ENCODE data around the gene LSAMP.
A peak's percentile ranks its signal among the peaks of the same experiment; 100 is the strongest.
"Not testable (repeated sequence)": the region's sequence is repeated elsewhere in the genome, so short reads cannot be mapped to it uniquely, and the experiment has no call there.

The LSAMP gene

GRCh38 chr3:115823083-115823482, 622.2 kb downstream of the LSAMP start:
- no peak for DNase-seq

DNA sequence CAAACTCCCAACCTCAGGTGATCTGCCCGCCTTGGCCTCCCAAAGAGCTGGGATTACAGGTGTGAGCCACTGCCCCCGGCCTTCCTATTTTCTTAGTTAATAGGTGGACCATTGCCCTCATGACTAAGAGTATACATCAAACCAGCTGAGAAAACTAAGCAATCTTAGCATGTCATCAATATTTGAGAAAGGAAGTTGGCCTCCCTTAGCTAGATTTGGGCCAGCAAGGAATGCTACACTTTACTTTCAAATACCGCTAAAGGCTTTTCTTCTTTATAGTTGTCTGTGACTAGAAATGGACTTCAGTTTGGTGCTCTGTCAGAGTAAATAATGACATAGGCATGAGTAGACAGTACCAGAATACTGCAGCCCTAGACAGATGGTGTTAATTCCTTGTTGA, 622.7 kb downstream of the LSAMP start:
- no peak for DNase-seq

- peak; percentile 73 for DNase-seq
Measured at GRCh38 chr3:115819785-115820384, 625.4 kb downstream of the LSAMP start.

GRCh38 chr3:115814778-115815380, 630.4 kb downstream of the LSAMP start:
- peak; percentile 67 for DNase-seq

- no peak for DNase-seq
Measured at GRCh38 chr3:115814006-115814405, 631.3 kb downstream of the LSAMP start.

DNA sequence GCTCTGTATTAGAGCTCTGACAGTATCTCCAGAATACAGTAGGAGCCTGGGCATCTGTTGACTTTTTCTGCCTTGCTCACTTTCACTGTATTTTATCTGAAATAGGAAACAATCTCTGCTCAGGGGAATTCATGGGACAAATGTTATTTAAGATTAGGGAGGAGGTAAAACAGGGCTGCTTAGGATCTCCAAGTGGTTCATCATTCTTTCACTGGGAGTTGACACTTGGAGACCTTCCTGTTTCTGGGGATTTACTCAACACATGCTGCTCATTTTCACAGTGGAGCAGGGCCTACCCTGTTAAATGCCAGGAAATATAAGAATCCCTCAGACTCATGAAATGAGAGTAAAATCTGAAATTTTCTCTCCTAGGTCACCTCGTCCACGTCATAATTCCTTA, 636.5 kb downstream of the LSAMP start:
- DNase-seq = no peak

GRCh38 chr3:115808244-115808643, 637.0 kb downstream of the LSAMP start:
- no peak for DNase-seq

DNA sequence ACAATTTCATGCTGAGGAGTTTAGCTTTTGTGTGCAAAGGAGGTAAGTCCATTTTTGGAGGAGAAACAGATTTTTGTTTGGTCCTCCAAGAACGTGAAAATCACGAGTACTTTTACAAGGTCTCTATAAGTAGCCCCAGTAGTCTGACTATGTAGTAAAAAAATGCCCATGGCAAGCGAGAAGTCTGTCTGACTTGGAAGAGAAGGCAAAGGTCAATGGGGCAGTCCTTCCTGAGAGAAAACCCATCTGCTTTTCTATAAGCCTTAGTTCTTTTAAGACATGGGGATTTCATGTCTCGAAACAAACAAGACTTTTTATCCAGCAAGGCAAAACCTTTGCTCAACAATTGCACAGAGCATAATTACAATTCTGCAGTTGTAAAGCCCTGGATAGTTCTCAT, 638.8 kb downstream of the LSAMP start:
- DNase-seq = no peak

DNA sequence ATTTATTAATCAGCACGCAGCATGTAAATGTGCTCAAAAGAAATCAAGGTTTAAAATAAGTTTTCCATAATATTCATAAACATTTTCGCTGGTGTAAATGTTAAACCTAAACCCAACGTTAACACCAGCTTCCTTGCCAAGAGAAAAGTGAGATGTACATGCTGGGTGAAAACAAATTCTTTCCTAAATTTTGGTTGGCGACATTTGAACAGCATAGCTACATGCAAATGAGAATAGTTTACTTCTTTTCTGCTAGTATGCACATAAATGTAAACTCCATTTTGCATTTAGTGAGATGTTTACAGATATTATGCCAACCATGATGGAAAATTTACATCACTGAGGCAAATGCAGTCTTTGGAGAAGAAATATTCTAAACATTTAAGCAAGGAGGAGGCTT, 639.8 kb downstream of the LSAMP start:
- DNase-seq = no peak

DNA sequence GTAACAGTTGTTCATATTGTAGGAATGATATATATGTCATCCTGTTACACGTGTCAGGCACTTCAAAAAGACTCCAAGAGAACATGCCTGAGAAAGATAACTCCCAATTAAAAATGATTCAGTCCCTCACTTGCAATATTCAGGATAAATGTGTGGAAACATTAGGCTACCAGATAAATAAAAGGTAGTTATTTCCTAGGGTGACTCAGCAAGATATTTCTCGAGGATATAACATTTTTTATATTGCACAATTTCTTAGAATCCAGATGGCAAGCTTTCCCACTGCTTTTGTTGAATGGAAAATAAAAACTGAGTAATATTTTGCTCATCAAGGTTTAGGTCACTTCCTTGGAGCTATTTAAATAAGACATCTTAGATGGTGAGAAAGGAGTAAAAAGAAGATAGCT, 640.6 kb downstream of the LSAMP start:
- no peak for DNase-seq

- DNase-seq = no peak
Measured at GRCh38 chr3:115804200-115804599, 641.1 kb downstream of the LSAMP start.

GRCh38 chr3:115803661-115804060, 641.6 kb downstream of the LSAMP start:
- no peak for DNase-seq

DNA sequence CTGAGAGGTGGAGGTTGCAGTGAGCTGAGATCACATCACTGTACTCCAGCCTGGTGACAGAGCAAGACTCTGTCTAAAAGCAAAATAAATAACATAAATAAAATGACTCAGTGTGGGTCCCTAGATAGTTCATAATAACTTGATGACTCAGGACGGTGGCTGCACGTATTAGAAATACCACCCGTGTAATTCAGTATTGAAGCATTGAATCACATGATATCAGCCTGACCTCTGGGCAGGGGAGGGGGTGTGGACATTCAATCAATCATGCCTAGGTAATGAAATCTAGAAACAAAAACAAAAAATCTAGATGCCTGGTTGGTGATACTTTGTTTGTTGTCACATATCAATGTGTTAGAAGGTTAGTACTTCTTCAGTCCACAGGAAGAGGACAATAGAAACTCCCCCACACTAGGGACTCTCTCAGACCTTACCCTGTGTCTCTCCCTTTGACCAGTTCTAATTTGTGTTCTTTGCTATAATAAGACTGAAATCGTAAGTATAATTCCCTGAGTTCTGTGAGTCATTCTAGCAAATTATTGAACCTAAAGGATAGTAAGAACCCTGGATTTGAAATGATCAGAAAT, 644.7 kb downstream of the LSAMP start:
- no peak for DNase-seq

- not testable (repeated sequence) for DNase-seq
Measured at GRCh38 chr3:115800065-115800464, 645.2 kb downstream of the LSAMP start.

- DNase-seq = peak; percentile 30
Measured at GRCh38 chr3:115792206-115792955, 652.9 kb downstream of the LSAMP start.

DNA sequence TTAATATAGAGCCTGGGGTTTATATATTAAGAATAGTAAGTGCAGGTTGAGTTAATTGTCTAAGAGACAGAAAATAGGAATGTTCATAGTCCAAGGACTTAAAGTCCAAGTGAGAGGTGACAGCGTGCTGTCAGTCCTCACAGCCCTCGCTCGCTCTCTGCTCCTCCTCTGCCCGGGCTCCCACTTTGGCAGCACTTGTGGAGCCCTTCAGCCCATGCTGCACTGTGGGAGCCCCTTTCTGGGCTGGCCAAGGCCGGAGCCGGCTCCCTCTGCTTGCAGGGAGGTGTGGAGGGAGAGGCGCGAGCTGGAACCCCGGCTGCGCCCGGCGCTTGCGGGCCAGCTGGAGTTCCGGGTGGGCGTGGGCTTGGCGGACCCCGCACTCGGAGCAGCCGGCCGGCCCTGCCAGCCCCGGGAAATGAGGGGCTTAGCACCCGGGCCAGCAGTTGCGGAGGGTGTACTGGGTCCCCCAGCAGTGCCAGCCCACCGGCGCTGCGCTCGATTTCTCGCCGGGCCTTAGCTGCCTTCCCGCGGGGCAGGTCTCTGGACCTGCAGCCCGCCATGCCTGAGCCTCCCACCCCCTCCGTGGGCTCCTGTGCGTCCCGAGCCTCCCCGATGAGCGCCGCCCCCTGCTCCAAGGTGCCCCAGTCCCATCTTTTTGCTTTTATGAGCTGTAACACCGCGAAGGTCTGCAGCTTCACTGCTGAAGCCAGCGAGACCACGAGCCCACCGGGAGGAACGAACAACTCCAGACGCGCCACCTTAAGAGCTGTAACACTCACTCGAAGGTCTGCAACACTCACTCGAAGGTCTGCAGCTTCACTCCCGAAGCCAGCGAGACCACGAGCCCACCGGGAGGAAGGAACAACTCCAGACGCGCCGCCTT, 653.8 kb downstream of the LSAMP start:
- DNase-seq = not testable (repeated sequence)

DNA sequence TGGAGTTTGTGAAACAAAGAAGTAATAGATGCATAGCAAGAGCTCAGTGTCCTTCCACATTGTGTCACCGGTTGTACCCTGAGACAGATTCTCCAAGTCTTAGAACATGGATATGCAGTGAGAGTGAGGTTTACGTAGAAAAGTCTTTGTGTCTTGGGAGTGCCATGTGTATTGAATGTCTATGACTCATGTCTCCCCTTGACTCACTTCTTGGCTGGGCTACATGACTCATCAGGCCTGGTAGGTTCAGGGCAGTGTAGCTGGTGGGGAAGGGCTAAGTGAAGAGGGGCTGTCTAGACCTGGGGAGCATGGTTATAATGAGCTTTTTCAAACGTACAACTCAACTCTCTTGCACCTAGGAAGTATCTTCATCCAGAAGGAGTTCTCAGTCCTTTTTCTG, 654.5 kb downstream of the LSAMP start:
- DNase-seq = no peak

DNA sequence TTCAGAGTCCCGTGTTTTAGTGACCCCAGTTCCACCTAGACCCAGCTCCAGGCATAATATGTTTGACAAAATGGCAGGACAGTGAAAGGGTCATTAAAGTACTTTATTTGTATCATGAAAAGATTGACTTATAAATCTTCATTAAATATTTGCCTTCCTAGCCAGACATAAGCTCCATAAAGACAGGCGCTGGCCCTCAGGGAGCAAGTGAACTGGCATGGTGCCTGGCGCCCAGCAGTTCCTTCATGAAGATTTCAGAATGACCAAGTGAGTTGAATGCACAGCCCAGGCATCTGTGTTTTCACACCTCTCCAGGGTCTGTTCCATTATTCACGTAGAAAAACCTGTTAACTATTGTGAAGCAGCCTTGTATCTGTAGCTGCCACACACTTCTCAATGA, 655.8 kb downstream of the LSAMP start:
- no peak for DNase-seq

- DNase-seq = no peak
Measured at GRCh38 chr3:115788921-115789470, 656.3 kb downstream of the LSAMP start.

DNA sequence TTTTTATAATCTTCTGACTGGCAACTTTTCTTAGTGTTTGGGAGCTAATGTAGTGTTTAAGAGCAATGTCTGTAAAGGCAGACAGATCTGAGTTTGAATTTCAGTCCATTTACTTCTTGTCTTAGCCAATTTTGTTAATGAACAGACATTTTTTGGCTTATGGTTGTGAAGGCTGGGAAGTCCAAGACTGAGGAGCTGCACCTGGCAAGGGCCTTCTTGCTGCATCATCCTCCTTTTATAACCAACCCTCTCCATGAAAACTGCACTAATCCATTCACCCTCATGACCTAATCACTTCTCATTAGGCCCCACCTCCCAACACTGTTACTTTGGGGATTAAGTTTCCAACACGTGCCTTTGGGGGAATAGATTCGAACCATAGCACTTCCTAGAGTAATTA, 657.5 kb downstream of the LSAMP start:
- no peak for DNase-seq

DNA sequence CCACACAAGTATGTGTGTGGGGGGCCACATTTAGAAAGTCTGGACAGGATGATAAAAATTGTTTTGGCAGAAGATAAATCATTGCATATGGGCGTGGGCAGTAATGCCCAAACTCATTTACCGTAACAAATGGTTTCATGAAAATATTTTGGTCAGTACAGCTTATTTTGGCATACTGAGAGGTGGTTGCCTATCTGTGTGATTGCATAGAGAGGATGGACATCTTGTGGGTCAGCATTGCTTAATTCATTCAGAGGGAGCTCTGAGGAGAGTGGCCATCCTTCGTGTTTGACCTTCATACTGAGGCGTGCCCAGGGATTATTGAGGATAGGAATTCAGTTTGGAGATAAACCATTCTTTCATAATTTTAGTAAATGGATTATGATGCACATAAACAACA, 659.5 kb downstream of the LSAMP start:
- no peak for DNase-seq

- no peak for DNase-seq
Measured at GRCh38 chr3:115784739-115785536, 660.3 kb downstream of the LSAMP start.
